GM18498 (cell line): ENCODE measurements around the gene TRMT2B.
A peak's percentile ranks its signal among the peaks of the same experiment; 100 is the strongest.
"Not testable (repeated sequence)": the region's sequence is repeated elsewhere in the genome, so short reads cannot be mapped to it uniquely, and the experiment has no call there.

Experiments
- ATAC-seq: cut with Tn5 transposase; IDR thresholded peaks from one replicate; pipeline ENCODE4 v1.9.1; 2021; ENCODE audit warnings: mild to moderate bottlenecking, moderate library complexity; ENCODE audit not compliant: unreplicated experiment

The TRMT2B gene

GRCh38 chrX:101009090-101009489 is 42.8 kb downstream of the TRMT2B start:
- no peak for ATAC-seq

GRCh38 chrX:100999451-100999850 is 52.5 kb downstream of the TRMT2B start:
- no peak for ATAC-seq

GRCh38 chrX:100995469-100995868 is 56.4 kb downstream of the TRMT2B start:
- ATAC-seq, result no peak

DNA sequence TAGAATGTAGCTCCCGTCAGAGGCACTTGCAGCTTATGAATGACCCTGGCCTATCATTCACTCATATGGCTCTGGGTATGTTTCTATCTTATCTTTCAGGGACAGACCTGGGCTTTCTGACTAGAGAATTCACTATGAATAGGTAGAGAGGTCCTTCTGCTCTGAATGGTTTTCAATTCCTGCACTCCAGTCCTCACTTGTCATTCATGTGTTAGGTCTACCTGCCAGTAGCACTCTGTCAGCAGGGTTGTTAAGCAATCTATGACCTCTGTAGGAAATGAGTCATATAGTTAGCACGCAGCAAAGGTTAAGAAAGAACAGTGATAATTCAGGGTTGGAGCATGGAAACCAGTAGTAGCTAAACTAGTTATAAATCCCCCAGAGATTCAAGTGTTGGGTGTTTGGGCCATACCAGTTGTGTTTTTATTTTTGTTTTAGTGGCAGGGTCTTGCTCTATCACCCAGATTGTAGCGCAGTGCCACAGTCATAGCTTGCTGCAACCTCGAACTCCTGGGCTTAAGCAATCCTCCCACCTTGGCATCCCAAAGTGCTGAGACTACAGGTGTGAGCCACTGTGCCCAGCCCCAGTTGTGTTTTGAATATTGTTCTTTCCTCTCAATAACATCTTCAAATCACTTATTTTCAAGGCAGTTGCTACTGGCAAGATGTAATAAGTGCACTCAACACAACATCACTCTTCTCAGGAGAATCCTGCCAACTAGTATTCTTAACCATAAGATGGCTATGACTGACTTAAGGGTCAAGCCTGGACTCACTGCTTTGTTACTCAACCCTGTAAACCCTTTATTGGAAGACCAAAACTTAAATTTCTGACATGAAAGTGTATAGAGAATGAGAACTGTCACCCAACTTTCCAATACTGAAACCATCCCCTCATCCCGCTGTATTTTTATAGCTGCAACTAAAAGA is 57.3 kb downstream of the TRMT2B start:
- peak; percentile 92 for ATAC-seq

GRCh38 chrX:100990139-100990538 is 61.8 kb downstream of the TRMT2B start:
- no peak for ATAC-seq

DNA sequence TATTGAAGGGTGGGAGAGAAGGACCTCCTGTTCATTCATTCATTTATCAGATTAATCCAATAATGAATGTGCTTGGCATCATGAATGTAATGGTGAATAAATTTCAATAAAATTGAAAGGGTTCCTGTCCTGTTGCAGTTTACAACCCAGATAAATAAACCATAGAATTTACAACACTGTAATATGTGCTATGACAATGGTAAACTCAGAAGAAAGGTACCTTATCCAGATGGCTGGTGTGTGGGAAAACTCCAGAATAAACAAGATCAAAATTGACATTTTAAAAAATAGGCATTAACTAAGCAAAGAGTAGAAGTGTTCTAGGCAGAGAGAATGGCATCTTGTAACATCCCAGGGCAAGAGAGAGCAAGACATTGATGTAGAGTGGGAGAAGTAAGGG is 67.1 kb downstream of the TRMT2B start:
- no peak for ATAC-seq

- ATAC-seq, result not testable (repeated sequence)
These were observed 70.4 kb downstream of the TRMT2B start for GRCh38 chrX:100981498-100981845.

DNA sequence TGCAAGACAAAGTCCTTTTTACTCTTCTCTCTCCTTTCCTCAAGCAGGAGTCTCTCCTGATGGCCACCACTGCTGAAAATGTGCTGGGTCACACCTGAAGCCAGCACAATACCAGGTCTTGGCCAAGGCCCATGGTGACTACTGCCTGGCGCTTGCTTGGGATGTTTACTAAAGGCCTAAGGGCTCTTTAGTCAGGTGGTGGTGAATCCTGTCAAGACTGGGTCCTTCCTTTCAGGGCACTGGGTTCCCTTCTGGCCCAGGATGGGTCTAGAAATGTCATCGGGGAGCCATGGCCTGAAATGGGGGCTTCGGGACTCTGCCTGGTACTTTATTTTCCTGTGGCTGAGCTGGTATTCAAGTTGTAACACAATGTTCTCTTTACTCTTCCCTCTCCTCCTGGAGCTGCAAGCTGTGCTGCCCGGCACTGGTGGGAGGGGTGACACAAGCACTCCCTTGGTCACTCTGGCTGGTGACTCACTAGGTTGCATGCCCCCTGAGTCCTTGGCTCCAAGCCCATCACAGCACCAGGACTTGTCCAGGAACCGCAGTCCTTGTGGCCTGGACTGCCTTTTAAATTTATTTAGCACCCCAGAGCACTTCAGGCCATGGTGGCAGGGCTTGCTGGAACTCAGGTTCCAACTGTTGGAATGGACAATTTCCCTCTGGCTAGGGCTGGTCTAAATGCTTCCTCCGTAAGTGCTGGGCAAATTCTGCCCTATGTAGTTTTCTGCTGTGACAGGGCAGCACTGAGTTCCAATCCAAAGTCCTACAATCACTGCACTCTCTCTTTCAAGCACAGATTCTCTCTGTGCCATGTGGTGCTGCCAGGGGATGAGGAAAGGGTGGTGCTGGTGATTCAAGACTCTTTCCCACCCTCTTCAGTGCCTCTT is 71.1 kb downstream of the TRMT2B start:
- ATAC-seq, result no peak

DNA sequence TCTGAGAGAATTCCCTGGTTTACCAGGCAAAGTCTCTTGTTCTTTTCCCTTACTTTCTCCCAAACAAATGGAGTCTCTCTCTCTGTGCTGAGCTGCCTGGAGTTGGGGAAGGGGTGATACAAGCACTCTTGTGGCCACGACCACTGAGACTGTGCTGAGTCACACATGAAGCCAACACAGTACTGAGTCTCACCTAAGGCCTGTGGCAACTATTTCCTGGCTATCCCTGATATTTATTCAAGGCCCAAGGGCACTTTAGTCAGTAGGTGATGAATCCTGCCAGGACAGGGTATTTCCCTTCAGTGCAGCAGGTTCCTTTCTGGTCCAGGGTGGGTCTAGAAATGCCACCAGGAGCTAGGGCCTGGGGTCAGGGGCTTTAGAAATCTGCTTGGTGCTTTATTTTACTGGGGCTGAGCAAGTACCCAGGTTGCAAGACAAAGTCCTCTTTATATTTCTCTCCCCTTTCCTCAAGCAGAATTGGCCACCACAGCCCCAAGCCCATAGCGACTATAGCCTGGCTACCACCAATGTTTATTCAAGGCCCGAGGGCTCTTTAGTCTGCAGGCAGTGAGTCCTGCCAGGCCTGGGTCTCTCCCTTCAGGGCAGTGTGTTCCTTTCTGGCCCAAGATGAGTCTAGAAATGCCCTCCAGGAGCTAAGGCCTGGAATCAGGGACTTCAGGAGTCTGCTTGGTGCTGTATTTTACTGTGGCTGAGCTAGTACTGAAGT is 71.9 kb downstream of the TRMT2B start:
- ATAC-seq, result no peak

DNA sequence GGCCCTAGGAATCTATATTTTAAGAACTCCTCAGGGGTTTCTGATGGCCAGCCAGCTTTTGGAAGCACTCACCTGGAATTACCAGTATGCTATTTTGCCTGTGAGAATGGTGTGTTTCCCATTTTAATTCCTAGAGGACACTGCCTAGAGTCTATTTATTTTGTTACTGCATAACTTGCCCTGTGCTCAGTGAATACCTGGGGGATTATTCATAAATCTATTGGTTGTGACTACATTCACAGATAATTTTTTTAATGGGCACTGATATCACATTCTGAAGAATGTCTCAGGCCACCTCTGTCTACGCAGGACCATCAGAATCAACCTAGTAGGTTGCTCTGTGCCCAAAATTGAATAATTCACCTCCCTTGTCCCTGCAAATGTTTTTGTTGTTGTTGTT is 75.7 kb downstream of the TRMT2B start:
- ATAC-seq, result no peak

DNA sequence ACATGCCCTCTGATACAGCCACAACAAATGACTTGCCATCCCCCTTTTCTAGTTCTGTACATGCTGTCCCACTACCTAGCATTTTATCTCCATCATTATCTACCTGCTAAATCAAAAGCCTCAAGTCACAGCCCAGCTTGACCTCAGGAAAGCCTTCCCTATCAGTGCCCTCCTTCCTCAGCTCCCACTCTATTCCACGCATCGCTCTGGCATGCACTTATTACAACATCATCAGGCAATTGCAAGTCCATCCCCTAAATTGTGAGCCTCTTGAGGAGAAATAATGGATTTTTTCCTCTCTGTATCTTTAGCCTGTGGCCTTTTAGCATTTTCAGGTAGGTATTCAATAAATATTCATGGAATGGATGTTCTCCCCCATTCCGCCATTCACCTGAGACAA is 76.7 kb downstream of the TRMT2B start:
- ATAC-seq, result no peak

DNA sequence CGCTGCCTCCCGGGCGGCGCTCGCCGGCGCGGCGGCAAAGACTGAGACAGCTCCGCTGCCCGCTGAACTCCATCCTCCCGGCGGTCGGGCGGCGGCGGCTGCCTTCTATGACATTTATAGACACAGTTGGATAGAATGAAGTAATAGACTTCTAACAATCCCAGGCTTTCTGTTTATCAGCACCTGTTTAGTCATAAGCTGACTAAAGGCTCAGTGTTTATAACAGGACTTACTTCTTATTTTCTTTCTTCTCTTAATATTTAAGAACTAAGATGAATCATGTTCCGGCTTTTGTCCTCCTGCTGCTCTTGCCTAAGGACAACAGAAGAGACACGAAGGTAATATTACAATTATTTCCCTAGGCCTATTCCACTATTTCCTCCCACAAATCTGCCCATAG is 78.5 kb downstream of the TRMT2B start:
- ATAC-seq, result no peak

DNA sequence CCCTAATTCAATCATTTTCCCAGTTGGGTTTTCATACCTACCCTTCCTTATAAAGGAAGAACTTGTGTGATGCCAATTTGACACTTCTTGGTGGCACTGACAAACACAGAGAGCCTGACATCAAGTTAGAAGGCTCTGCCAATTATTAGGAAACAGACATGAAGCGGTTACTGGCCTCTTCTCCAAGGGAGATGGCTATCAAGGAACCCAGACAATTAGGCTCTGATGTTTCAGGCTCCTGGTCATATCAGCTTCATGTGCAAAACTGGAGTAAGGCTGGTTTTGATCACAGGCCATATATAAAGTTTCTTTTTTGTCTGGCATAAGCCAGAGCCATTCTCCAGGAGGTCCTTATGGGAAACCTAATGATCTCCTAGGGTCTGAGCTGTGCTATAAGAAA is 82.0 kb downstream of the TRMT2B start:
- ATAC-seq, result no peak

GRCh38 chrX:100969408-100969807 is 82.5 kb downstream of the TRMT2B start, which contains the start of gene ARL13A:
ARL13A (plus strand) TSS chrX:100969708; CDS start chrX:100973690, 3,982 bp downstream.
- ATAC-seq, result no peak

GRCh38 chrX:100964362-100964761 is 87.5 kb downstream of the TRMT2B start:
- no peak for ATAC-seq

- no peak for ATAC-seq
These were observed 89.1 kb downstream of the TRMT2B start for GRCh38 chrX:100962811-100963210.
